ENCODE data around the gene SUCLG2.

DNA sequence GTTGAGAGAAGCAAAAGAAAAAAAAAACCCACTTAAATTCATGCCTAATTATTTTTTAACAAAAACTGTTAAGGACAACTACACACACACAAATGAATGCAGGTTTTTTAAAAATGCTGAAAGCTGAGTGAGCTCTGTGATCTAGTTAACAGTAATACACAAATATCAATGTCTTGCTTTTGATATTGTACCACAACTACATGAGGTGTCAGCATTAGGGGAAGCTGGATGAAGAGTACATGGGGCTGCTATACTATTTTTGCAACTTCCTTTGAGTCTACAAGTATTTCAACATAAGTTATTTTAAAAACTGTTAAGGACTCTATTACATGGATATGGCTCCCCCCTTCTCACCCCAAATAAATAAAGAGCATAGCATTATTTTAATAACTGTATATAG is 44.7 kb downstream of the SUCLG2 start:
- TF ChIP-seq EZH2 (IDR thresholded peaks at IDR 0.05; ENCODE audit: borderline replicate concordance, low read length), result no peak
- TF ChIP-seq, protein P1, sequence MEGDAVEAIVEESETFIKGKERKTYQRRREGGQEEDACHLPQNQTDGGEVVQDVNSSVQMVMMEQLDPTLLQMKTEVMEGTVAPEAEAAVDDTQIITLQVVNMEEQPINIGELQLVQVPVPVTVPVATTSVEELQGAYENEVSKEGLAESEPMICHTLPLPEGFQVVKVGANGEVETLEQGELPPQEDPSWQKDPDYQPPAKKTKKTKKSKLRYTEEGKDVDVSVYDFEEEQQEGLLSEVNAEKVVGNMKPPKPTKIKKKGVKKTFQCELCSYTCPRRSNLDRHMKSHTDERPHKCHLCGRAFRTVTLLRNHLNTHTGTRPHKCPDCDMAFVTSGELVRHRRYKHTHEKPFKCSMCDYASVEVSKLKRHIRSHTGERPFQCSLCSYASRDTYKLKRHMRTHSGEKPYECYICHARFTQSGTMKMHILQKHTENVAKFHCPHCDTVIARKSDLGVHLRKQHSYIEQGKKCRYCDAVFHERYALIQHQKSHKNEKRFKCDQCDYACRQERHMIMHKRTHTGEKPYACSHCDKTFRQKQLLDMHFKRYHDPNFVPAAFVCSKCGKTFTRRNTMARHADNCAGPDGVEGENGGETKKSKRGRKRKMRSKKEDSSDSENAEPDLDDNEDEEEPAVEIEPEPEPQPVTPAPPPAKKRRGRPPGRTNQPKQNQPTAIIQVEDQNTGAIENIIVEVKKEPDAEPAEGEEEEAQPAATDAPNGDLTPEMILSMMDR (conservative IDR thresholded peaks at IDR 0.05 in 1 of 2, IDR thresholded peaks at IDR 0.05 in 1 of 2; ENCODE audit: extremely low read depth in 1 of 2, insufficient read depth in 1 of 2, low read depth in 1 of 2, low read length in 2 of 2), result no peak
